SU-DHL-6 (cell line): Measurements from ENCODE around the gene ULK1.

Source experiments
- H2AFZ ChIP-seq: fragments of 200-600 bp; sonication (generic); 2 replicates; pipeline ENCODE4 v1.6.1; 2014; ENCODE audit warnings: low read depth, mild to moderate bottlenecking, moderate library complexity, mixed read lengths, antibody characterized with exemption, low read length; ENCODE audit not compliant: severe bottlenecking
- H3F3A ChIP-seq: fragments of 200-600 bp; shearing (Covaris generic); 2 replicates; pipeline ENCODE4 v1.6.0; 2016; ENCODE audit warnings: antibody characterized with exemption, mild to moderate bottlenecking; ENCODE audit not compliant: insufficient read depth
- H3K27ac ChIP-seq: fragments of 200-600 bp; sonication (generic); 2 replicates; pipeline ENCODE4 v1.5.1; 2016; ENCODE audit warnings: low read depth, mild to moderate bottlenecking, low read length, moderate library complexity, mixed read lengths
- H3K27me3 ChIP-seq: fragments of 200-600 bp; sonication (generic), shearing (Covaris generic); 2 replicates; pipeline ENCODE4 v1.6.0; 2014; ENCODE audit warnings: mild to moderate bottlenecking, low read length
- H3K36me3 ChIP-seq: fragments of 200-600 bp; sonication (generic); 2 replicates; pipeline ENCODE4 v1.6.1; 2014; ENCODE audit warnings: mild to moderate bottlenecking, low read length, mixed read lengths
- H3K4me2 ChIP-seq: fragments of 300-600, 200-600 bp; shearing (Covaris generic), sonication (generic); 2 replicates; pipeline ENCODE4 v1.6.0; 2014; ENCODE audit warnings: low read length, low read depth, mild to moderate bottlenecking; ENCODE audit not compliant: poor library complexity, severe bottlenecking
- H3K4me3 ChIP-seq: fragments of 200-600 bp; sonication (generic); 2 replicates; pipeline ENCODE4 v1.5.1; 2014; ENCODE audit warnings: antibody characterized with exemption, low read length, mild to moderate bottlenecking, mixed read lengths; ENCODE audit not compliant: insufficient read depth, poor library complexity, severe bottlenecking
- H3K79me2 ChIP-seq: fragments of 200-600 bp; sonication (generic); 2 replicates; pipeline ENCODE4 v1.6.1; 2014; ENCODE audit warnings: mild to moderate bottlenecking, low read length, moderate library complexity; ENCODE audit not compliant: insufficient read depth
- H3K9ac ChIP-seq: fragments of 200-600 bp; sonication (generic); 2 replicates; pipeline ENCODE4 v1.7.0; 2014; ENCODE audit warnings: mild to moderate bottlenecking, low read length
- H3K9me2 ChIP-seq: fragments of 200-600 bp; sonication (generic); replicated peaks from 2 replicates; pipeline ENCODE4 v1.6.1; 2014; ENCODE audit warnings: low read length; ENCODE audit not compliant: insufficient read depth
- H3K9me3 ChIP-seq: fragments of 200-600 bp; sonication (generic); 2 replicates; pipeline ENCODE4 v1.6.1; 2014; ENCODE audit warnings: low read length, mixed read lengths; ENCODE audit not compliant: insufficient read depth
- H4K20me1 ChIP-seq: fragments of 200-600 bp; sonication (generic); 2 replicates; pipeline ENCODE4 v1.6.1; 2014; ENCODE audit warnings: low read depth, mild to moderate bottlenecking, antibody characterized with exemption, low read length, moderate library complexity, mixed read lengths
- EZH2phosphoT487 ChIP-seq: fragments of 200-600 bp; sonication (generic), shearing (Covaris generic); conservative IDR thresholded peaks from 2 replicates; pipeline ENCODE4 v1.6.1; 2018; ENCODE audit warnings: mild to moderate bottlenecking, antibody characterized with exemption, low read length, moderate library complexity, mixed read lengths
- TF ChIP-seq, protein P1 (sequence below): fragments of 200-600 bp; sonication (generic); IDR thresholded peaks from one replicate; pipeline ENCODE4 v1.5.1; 2017; ENCODE audit warnings: antibody characterized with exemption, mild to moderate bottlenecking, low read length, moderate library complexity; ENCODE audit not compliant: insufficient read depth, poor library complexity, severe bottlenecking

Gene ULK1

GRCh38 chr12:131862084-131862441 lies 32.4 kb upstream of the ULK1 start:
- no peak overlapping the region for H3K27ac ChIP-seq
- no peaks in the 10 kb centered on the region for H3F3A ChIP-seq
- TF ChIP-seq EZH2phosphoT487, result no peak
- TF ChIP-seq, protein P1, sequence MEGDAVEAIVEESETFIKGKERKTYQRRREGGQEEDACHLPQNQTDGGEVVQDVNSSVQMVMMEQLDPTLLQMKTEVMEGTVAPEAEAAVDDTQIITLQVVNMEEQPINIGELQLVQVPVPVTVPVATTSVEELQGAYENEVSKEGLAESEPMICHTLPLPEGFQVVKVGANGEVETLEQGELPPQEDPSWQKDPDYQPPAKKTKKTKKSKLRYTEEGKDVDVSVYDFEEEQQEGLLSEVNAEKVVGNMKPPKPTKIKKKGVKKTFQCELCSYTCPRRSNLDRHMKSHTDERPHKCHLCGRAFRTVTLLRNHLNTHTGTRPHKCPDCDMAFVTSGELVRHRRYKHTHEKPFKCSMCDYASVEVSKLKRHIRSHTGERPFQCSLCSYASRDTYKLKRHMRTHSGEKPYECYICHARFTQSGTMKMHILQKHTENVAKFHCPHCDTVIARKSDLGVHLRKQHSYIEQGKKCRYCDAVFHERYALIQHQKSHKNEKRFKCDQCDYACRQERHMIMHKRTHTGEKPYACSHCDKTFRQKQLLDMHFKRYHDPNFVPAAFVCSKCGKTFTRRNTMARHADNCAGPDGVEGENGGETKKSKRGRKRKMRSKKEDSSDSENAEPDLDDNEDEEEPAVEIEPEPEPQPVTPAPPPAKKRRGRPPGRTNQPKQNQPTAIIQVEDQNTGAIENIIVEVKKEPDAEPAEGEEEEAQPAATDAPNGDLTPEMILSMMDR, result no peak
- H3K4me3 ChIP-seq, result no peak overlapping the region
- H3K9me2 ChIP-seq, result no peaks in the 10 kb centered on the region
- H2AFZ ChIP-seq, result no peak overlapping the region
- H3K4me2 ChIP-seq, result no peak overlapping the region
- H3K36me3 ChIP-seq, result no peaks in the 10 kb centered on the region
- H3K79me2 ChIP-seq, result no peaks in the 10 kb centered on the region
- H4K20me1 ChIP-seq, result no peaks in the 10 kb centered on the region
- no peaks in the 10 kb centered on the region for H3K9me3 ChIP-seq
- no peaks in the 10 kb centered on the region for H3K27me3 ChIP-seq
- no peak overlapping the region for H3K9ac ChIP-seq

GRCh38 chr12:131862600-131862993 lies 31.8 kb upstream of the ULK1 start:
- H2AFZ ChIP-seq, result no peak overlapping the region
- no peaks in the 10 kb centered on the region for H3K9me2 ChIP-seq
- H3K27me3 ChIP-seq, result no peaks in the 10 kb centered on the region
- no peaks in the 10 kb centered on the region for H3K9me3 ChIP-seq
- H3F3A ChIP-seq, result no peaks in the 10 kb centered on the region
- H3K4me3 ChIP-seq, result no peak overlapping the region
- no peak overlapping the region for H3K9ac ChIP-seq
- no peak overlapping the region for H3K27ac ChIP-seq
- H3K4me2 ChIP-seq, result no peak overlapping the region
- no peaks in the 10 kb centered on the region for H4K20me1 ChIP-seq
- TF ChIP-seq EZH2phosphoT487, result no peak
- TF ChIP-seq, protein P1, result no peak
- H3K36me3 ChIP-seq, result no peaks in the 10 kb centered on the region
- H3K79me2 ChIP-seq, result no peaks in the 10 kb centered on the region

DNA sequence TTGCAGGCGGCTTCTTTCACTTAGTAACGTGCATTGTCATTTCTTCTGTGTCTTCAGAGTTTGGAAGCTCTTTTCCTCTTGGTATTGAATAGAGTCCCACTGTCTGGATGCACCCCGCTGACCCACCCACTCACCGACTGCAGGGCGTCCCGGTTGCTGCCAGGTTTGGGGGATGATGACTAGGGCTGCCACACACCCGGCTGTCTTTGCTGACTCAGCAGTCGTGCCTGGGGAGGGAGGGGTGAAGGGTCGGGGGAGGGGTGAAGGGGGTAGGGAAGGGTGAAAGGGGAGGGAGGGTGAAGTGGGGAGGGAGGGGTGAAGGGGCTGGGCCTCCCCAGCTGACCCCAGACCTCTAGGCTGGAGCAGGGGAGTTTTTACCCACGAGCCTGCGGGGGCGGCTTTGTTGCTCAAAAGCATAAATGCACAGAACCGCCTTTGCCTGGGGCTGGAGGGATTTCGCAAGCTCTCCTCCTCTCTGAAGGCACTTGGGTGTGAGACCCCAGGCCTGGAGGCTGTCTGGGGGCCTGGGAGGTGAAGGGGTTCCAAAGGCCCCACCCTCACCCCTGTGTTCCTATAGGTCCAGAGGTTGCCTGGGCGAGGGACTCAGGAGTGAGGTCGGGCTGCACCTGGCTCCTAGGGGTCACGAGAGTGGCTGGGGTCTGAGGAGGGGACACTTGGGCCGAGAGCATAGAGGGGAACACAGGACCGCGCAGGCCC lies 31.3 kb upstream of the ULK1 start:
- H3K4me2 ChIP-seq, result no peak overlapping the region
- TF ChIP-seq EZH2phosphoT487, result no peak
- TF ChIP-seq, protein P1, result no peak
- no peak overlapping the region for H3K4me3 ChIP-seq
- H3K9ac ChIP-seq, result no peak overlapping the region
- H3K9me3 ChIP-seq, result no peaks in the 10 kb centered on the region
- no peak overlapping the region for H2AFZ ChIP-seq
- no peaks in the 10 kb centered on the region for H4K20me1 ChIP-seq
- no peaks in the 10 kb centered on the region for H3K9me2 ChIP-seq
- no peaks in the 10 kb centered on the region for H3F3A ChIP-seq
- no peaks in the 10 kb centered on the region for H3K36me3 ChIP-seq
- no peaks in the 10 kb centered on the region for H3K27me3 ChIP-seq
- H3K27ac ChIP-seq, result no peak overlapping the region
- H3K79me2 ChIP-seq, result no peaks in the 10 kb centered on the region
